ENCODE measurements around the gene MARCOL.

DNA sequence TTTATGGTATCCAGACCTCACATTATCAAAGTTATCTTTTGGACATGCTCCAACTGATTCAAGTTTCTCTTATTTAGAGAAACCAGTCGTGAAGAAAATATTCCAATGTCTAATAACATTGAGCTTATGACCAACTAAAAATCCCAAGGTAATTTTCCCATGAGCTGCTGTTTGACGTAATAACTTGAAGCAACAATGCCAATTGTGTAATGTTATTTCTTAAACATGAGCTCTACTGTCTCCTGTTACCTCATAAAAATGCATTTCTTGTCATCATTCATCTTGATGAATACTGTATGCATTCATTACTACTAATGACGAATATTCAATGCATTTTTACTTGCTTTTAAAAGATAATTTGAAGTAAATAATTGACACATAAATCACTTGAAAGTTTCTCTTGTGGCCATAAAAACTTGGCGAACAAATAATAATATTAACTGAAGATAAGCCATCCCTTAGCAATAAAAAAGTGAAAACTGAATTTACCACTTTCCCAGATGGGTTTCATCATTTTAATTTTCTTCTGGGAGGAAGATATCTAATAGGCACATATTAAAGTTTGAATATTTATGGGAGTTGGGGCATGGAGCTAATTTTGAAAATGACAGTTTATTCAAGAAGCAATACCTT, 424 bp upstream of the MARCOL start:
- TF ChIP-seq CTCF (conservative IDR thresholded peaks at IDR 0.05) (no peak), ZFX (IDR thresholded peaks at IDR 0.05) (no peak)
